NCI-H2029 (cell line): Measurements from ENCODE around the gene SRGAP1.

ENCODE experiments used
- DNase-seq: peaks from one replicate; lab custom pipeline; 2025; lab: John Stamatoyannopoulos, UW

The SRGAP1 gene

GRCh38 chr12:63906876-63907275, 62.4 kb downstream of the SRGAP1 start:
- no peak for DNase-seq

GRCh38 chr12:63907561-63907960, 63.1 kb downstream of the SRGAP1 start:
- no peak for DNase-seq

DNA sequence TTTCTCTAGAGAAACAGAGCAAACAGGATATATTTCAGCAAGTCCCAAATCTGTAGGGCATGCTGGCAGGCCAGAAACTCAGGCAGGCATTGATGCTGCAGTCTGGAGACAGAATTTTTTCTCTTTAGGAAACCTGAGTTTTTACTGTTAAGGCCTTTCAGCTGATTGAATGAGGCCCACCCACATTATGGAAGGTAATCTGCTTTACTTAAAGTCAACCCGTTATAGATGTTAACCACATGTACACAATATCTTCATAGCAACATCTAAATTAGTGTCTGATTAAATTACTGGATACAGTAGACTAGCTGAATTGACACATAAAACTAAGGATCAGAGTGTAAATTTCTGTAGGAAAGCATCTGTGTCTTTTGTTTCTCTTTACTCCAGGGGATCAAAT, 65.2 kb downstream of the SRGAP1 start:
- DNase-seq, result no peak

- DNase-seq, result no peak
These were observed 66.8 kb downstream of the SRGAP1 start for GRCh38 chr12:63911341-63911740.

- no peak for DNase-seq
These were observed 68.2 kb downstream of the SRGAP1 start for GRCh38 chr12:63912651-63913050.

DNA sequence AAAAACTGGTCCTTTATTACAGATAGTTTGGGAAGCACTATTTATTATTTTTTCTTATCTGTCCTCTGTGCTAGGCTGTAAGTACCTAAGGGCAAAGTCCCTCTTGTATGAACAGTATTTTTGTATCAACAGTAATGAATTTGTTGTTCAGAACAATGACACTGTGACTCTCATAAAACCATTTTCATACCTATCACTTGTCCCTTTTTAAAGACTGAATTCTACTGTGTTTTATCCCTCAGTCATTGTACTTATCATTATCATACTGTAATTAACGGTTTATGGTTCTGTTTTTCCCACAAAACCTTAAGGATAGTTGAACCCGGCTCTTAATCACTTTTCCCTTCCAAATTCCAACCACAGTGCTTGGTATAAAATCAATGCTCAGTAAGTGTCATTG, 69.4 kb downstream of the SRGAP1 start:
- no peak for DNase-seq

- peak; percentile 21 for DNase-seq
These were observed 70.8 kb downstream of the SRGAP1 start for GRCh38 chr12:63915105-63915800.

DNA sequence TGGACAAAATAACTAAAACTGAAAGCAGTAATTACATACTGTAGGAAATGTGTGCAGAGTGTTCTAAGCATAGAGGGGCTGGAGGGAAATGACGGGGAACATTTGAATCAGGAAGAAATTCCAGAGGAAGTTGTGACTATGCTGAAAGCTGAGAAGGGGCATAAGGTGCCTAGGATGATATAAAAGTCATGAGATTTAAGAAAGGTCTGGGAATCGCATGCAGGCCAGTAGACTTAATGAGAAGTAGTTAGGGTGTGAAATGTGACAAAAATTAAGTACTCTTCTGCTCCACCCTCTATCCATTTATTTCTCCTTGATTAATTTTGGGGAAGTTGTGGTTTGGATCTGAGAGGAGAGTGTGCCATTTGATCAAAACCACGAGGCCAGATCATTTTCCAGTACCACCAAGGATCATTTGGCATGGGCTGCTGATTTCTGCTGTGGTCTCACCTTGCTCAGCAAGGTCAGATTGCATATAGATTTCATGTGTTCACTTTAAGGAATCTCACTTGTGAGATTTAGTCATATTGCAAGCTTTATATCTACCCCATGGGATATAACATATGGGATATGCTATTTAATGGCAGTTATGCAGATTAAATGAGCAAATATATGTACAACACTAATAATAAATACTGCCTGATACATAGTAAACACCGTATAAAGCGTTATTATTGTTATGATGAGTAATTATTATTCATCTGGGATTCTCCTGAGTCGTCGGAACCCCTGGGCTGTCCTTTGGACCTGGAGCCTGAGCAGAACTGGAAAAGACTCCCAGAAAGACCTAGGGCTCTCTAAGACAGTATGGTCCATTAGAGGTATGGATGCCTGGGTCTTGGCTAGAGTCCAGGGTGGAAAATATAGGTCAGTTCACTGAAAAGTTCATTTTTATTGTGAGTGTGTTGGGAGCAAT, 72.3 kb downstream of the SRGAP1 start:
- DNase-seq, result no peak

DNA sequence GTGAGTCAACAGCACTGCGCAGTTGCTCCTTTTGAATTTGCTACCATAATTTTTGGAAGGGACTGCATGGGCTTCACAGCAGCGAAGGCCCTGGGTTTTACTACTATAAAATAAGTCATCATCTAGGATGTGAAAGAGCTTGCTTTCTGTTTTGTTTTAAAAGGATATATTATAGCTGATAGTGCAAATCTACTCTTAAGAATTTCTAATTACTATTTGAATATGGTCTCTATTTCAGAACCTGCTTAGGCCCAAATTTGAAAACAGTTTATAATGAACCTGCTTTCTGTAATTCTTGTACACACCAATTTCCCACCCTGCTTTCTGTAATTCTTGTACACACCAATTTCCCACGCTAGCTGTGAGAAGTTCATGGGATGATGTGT, 73.0 kb downstream of the SRGAP1 start:
- DNase-seq, result no peak

DNA sequence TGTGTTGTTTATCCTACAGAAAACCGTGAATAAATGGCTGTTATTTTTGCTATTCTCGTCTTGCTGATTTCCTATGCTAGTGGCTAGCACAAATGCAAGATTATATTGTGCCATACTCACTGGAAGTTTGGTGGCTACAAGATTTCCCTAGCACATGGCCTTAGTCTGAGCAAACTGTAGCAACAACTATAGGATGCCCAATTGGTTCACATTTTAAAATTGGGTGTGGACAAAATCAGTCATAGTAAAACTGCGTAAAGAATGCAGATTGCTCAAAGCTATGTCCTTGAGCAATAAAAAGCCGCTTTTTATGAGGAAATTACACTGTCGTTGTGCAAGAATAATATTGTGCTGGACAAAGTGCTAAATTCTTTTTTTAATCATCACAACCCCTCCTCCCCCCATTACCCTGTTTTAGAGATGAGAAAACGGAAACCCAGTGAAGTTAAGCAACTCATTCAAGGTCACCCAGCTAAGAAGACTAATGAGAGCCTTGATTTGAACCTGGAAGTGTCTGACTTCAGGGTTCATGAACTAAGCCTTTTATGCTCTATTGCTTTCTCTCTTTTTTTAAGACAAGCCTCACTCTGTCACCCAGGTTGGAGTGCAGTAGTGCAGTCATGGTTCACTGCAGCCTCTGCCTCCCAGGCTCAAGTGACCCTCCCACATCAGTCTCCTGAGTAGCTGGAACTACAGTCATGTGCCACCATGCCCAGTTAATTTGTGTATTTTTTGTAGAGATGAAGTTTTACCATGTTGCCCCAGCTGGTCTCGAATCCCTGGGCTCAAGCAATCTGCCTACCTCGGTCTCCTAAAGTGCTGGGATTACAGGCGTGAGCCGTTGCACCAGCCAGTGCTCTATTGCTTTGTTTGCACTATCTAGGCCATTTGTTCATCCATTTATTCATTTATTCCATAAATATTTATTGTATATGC, 73.6 kb downstream of the SRGAP1 start:
- peak; percentile 28 for DNase-seq

GRCh38 chr12:63918800-63919300, 74.3 kb downstream of the SRGAP1 start:
- no peak for DNase-seq

GRCh38 chr12:63919756-63920155, 75.3 kb downstream of the SRGAP1 start:
- DNase-seq, result no peak

DNA sequence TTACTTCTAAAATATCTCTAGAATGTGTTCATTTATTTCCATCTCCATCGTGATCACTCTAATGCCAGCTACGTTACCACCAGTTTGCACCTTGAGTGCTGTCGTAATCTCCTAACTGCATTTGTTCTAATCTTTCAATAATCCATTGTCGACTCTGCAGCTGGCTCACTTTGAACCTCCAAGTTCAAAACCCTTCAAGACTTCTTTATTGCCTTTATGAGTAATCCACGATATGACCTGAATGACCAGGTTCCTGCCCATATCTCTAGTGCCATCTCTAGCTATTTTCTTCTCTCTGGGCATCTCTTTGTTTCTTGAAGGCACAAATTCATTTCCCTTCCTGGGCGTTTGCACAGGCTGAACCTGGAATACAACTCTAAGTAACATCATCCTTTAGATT, 76.7 kb downstream of the SRGAP1 start:
- DNase-seq, result no peak

DNA sequence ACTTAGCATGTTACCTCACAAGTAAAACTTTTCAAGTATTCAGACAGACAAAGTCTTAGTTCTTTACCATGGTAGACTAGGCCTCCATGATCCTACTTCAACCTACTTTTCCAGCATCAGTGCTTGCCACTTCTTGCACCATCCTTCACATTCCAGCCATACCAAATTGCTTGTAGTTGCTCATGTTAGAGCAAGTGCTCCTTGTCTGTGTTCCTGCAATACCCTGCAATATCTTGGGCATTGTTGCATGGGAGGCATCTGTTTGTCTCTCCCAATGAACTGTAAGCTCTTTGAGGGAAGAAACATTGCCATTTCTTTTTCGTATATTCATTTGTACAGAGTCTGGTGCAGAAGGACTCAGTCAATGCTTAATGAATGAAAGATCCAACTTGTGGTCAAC, 78.0 kb downstream of the SRGAP1 start:
- no peak for DNase-seq

DNA sequence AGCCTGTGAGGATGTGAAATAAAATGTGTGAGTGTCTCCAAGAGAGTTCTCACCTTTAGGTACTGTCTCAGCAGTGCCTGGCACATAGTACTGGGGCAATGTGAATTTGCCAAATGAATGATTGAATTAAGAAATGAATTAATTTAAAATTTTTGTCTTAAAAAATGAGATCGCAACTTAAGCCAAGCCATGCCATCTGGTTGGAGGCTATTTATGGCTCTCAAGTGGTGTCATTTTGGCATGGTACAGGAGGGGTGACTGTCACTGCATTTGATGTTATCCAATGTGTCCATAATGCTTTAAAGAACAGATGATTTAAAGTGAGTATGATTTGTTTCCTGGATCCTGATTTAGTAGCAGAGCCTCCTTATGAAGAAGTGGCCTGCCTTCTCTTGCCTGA, 80.3 kb downstream of the SRGAP1 start:
- DNase-seq, result no peak

DNA sequence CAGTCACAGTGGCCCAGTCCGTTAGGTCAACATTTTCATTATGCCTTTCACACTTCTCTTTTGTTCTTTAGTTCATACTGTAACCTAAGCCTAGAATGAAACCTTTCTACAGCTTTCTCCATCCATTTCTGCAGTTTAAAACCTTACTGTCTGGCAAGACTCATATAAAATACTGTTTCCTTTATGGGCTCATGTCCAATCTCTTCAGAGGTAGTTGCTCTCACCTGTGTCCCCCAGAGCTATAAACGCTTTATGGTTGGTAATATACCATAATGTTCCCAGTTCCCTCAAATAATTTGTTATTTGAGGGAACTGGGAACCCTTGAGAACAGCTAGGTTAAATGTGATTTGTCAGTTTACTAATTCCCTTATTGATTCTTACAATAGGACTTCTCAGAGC, 83.0 kb downstream of the SRGAP1 start:
- no peak for DNase-seq

- no peak for DNase-seq
These were observed 83.8 kb downstream of the SRGAP1 start for GRCh38 chr12:63928305-63928704.

DNA sequence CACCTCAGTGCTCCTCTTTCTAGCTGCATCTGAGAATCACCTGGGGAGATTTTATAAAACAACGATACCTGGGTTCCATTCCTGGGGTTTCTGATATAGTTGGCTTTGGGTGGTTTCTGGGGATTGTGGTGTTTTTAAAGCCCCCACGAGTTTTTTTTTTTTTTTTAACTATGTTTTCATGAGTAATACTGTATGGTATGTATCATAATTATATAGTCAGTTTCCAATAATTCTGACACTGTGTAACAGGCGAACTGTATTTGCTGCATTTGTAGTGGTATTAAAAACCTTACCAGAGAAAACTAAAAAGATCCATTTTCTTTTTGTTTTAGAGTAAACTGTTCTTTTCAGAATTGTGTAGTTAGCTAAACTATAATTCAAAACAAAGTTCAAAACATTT, 84.9 kb downstream of the SRGAP1 start:
- DNase-seq, result no peak

DNA sequence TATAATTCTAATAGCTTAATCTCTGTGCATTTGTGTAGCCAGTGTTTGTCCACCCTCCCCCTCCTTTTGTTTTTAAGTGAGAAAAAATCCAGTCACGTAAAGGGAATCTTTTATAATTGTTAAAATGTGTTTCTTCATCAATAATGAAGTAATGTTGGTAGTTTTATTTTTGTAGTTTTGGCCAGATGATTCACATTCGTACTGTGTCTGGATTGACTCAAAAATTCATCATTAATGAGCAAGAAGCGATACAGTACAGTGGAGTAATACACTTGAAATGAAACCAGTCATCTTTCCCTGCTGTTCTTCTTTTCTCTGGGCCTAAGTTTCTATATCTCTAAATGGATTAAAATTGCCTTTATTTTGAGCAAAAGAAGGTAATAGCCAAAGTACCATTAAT, 86.5 kb downstream of the SRGAP1 start:
- no peak for DNase-seq

- no peak for DNase-seq
These were observed 87.2 kb downstream of the SRGAP1 start for GRCh38 chr12:63931703-63932102.

- no peak for DNase-seq
These were observed 90.4 kb downstream of the SRGAP1 start for GRCh38 chr12:63934936-63935335.

- no peak for DNase-seq
These were observed 90.9 kb downstream of the SRGAP1 start for GRCh38 chr12:63935361-63935760.
